WERI-Rb-1 (cell line): Measurements from ENCODE around the gene LRRC8B.
"Not testable (repeated sequence)": the region's sequence is repeated elsewhere in the genome, so short reads cannot be mapped to it uniquely, and the experiment has no call there.

Source experiments
- DNase-seq: peaks from one replicate; pipeline ENCODE4 v3.0.0-alpha.2; 2020
- H3K27ac ChIP-seq: fragments of 250-450 bp; sonication (Bioruptor Pico); 2 replicates; pipeline ENCODE4 v1.5.1; 2020; ENCODE audit warnings: mild to moderate bottlenecking, moderate library complexity
- H3K27me3 ChIP-seq: fragments of 250-450 bp; sonication (Bioruptor Pico); 2 replicates; pipeline ENCODE4 v1.5.1; 2021; ENCODE audit warnings: mild to moderate bottlenecking, low read depth, moderate library complexity; ENCODE audit not compliant: insufficient read depth, severe bottlenecking
- H3K36me3 ChIP-seq: fragments of 250-450 bp; sonication (Bioruptor Pico); 2 replicates; pipeline ENCODE4 v1.5.1; 2020; ENCODE audit warnings: mild to moderate bottlenecking, moderate library complexity
- H3K4me3 ChIP-seq: 2 replicates; pipeline ENCODE4 v1.5.1; 2011; ENCODE audit warnings: low read depth, mild to moderate bottlenecking, control low read depth, low read length
- H3K9me3 ChIP-seq: fragments of 250-450 bp; sonication (Bioruptor Pico); 2 replicates; pipeline ENCODE4 v1.5.1; 2021; ENCODE audit warnings: mild to moderate bottlenecking, moderate library complexity; ENCODE audit not compliant: severe bottlenecking
- CTCF ChIP-seq: IDR thresholded peaks from 2 replicates; pipeline ENCODE4 v1.5.1; 2011; ENCODE audit warnings: low read depth, mild to moderate bottlenecking, control low read depth, inconsistent platforms, low read length

The LRRC8B gene

GRCh38 chr1:89620664-89621063 lies 96.0 kb downstream of the LRRC8B start:
- no peak overlapping the region for H3K27ac ChIP-seq
- no peak for DNase-seq
- no peaks in the 10 kb centered on the region for H3K27me3 ChIP-seq
- TF ChIP-seq CTCF: no peak
- H3K9me3 ChIP-seq: peaks cover 7% of the 10 kb centered on the region
- no peak overlapping the region for H3K4me3 ChIP-seq
- H3K36me3 ChIP-seq: no peaks in the 10 kb centered on the region

GRCh38 chr1:89622895-89623294 lies 98.3 kb downstream of the LRRC8B start:
- TF ChIP-seq CTCF: no peak
- Histone ChIP-seq H3K27me3 (no peaks in the 10 kb centered on the region), H3K4me3 (no peak overlapping the region), H3K9me3 (peaks cover 2% of the 10 kb centered on the region), H3K27ac (no peak overlapping the region), H3K36me3 (no peaks in the 10 kb centered on the region)
- DNase-seq: no peak

GRCh38 chr1:89624314-89624713 lies 99.7 kb downstream of the LRRC8B start:
- H3K27ac ChIP-seq: no peak overlapping the region
- H3K36me3 ChIP-seq: no peaks in the 10 kb centered on the region
- no peak for TF ChIP-seq CTCF
- DNase-seq: no peak
- no peaks in the 10 kb centered on the region for H3K27me3 ChIP-seq
- no peaks in the 10 kb centered on the region for H3K9me3 ChIP-seq
- H3K4me3 ChIP-seq: no peak overlapping the region

- Histone ChIP-seq H3K9me3 (no peaks in the 10 kb centered on the region), H3K36me3 (no peaks in the 10 kb centered on the region), H3K4me3 (no peak overlapping the region), H3K27ac (no peak overlapping the region), H3K27me3 (no peaks in the 10 kb centered on the region)
- DNase-seq: no peak
- TF ChIP-seq CTCF: no peak
These were observed 100.2 kb downstream of the LRRC8B start for GRCh38 chr1:89624715-89625323.

GRCh38 chr1:89627596-89627962 lies 103.0 kb downstream of the LRRC8B start:
- Histone ChIP-seq H3K4me3 (no peak overlapping the region), H3K27ac (no peak overlapping the region), H3K36me3 (no peaks in the 10 kb centered on the region), H3K9me3 (no peaks in the 10 kb centered on the region), H3K27me3 (no peaks in the 10 kb centered on the region)
- no peak for TF ChIP-seq CTCF
- DNase-seq: no peak

GRCh38 chr1:89629146-89629545 lies 104.5 kb downstream of the LRRC8B start:
- no peak overlapping the region for H3K27ac ChIP-seq
- no peaks in the 10 kb centered on the region for H3K27me3 ChIP-seq
- no peaks in the 10 kb centered on the region for H3K9me3 ChIP-seq
- no peaks in the 10 kb centered on the region; the same call in 1 of the 2 replicates for H3K36me3 ChIP-seq
- TF ChIP-seq CTCF: no peak
- DNase-seq: no peak
- H3K4me3 ChIP-seq: no peak overlapping the region

GRCh38 chr1:89629600-89629999 lies 105.0 kb downstream of the LRRC8B start:
- H3K27me3 ChIP-seq, H3K27ac ChIP-seq, DNase-seq, H3K9me3 ChIP-seq, H3K4me3 ChIP-seq, H3K36me3 ChIP-seq: not testable (repeated sequence)
